ENCODE data around the gene CD274.

The CD274 gene

DNA sequence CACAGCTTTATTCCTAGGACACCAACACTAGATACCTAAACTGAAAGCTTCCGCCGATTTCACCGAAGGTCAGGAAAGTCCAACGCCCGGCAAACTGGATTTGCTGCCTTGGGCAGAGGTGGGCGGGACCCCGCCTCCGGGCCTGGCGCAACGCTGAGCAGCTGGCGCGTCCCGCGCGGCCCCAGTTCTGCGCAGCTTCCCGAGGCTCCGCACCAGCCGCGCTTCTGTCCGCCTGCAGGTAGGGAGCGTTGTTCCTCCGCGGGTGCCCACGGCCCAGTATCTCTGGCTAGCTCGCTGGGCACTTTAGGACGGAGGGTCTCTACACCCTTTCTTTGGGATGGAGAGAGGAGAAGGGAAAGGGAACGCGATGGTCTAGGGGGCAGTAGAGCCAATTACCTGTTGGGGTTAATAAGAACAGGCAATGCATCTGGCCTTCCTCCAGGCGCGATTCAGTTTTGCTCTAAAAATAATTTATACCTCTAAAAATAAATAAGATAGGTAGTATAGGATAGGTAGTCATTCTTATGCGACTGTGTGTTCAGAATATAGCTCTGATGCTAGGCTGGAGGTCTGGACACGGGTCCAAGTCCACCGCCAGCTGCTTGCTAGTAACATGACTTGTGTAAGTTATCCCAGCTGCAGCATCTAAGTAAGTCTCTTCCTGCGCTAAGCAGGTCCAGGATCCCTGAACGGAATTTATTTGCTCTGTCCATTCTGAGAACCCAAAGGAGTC is at the start of gene CD274:
Gene CD274, plus strand, starts transcription at position 184 of the 733 bp plus-strand sequence. CDS start 5,572 bp downstream, outside the sequence.
- H3K9me2 ChIP-seq (replicated peaks; ENCODE audit: low read depth, low read length), result no peaks in the 10 kb centered on the region
- peaks cover 29% of the 10 kb centered on the region for H3K4me1 ChIP-seq (ENCODE audit: insufficient read depth, low read length, poor library complexity, severe bottlenecking)
- no peaks in the 10 kb centered on the region for H4K20me1 ChIP-seq (ENCODE audit: insufficient read depth, low read length, poor library complexity, severe bottlenecking)
- no peaks in the 10 kb centered on the region for H3K9me3 ChIP-seq (ENCODE audit: insufficient read depth, low read depth, low read length)
- no peaks in the 10 kb centered on the region for H3K79me2 ChIP-seq (ENCODE audit: insufficient read depth, low read length)
- H3K36me3 ChIP-seq (ENCODE audit: insufficient read depth, low read length), result no peaks in the 10 kb centered on the region
- peak within 1 kb of the TSS; percentile 84 for H3K4me3 ChIP-seq (ENCODE audit: low read length, poor library complexity, severe bottlenecking)
- peak within 1 kb of the TSS; percentile 71 for H3K9ac ChIP-seq (ENCODE audit: low read depth, low read length, poor library complexity, severe bottlenecking)
- no peaks in the 10 kb centered on the region for H3F3A ChIP-seq (ENCODE audit: low read depth)
- H3K27me3 ChIP-seq (ENCODE audit: insufficient read depth, low read length, poor library complexity, severe bottlenecking), result no peaks in the 10 kb centered on the region
- peak within 1 kb of the TSS; percentile 84 for H2AFZ ChIP-seq (ENCODE audit: low read length)
- TF ChIP-seq, protein P1, sequence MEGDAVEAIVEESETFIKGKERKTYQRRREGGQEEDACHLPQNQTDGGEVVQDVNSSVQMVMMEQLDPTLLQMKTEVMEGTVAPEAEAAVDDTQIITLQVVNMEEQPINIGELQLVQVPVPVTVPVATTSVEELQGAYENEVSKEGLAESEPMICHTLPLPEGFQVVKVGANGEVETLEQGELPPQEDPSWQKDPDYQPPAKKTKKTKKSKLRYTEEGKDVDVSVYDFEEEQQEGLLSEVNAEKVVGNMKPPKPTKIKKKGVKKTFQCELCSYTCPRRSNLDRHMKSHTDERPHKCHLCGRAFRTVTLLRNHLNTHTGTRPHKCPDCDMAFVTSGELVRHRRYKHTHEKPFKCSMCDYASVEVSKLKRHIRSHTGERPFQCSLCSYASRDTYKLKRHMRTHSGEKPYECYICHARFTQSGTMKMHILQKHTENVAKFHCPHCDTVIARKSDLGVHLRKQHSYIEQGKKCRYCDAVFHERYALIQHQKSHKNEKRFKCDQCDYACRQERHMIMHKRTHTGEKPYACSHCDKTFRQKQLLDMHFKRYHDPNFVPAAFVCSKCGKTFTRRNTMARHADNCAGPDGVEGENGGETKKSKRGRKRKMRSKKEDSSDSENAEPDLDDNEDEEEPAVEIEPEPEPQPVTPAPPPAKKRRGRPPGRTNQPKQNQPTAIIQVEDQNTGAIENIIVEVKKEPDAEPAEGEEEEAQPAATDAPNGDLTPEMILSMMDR (conservative IDR thresholded peaks at IDR 0.05; ENCODE audit: low read length), result peak; percentile 78
- no peak for TF ChIP-seq EZH2phosphoT487 (IDR thresholded peaks at IDR 0.05; ENCODE audit: borderline replicate concordance)
- peak within 1 kb of the TSS; percentile 84 for H3K4me2 ChIP-seq (ENCODE audit: low read depth, low read length, poor library complexity, severe bottlenecking)

DNA sequence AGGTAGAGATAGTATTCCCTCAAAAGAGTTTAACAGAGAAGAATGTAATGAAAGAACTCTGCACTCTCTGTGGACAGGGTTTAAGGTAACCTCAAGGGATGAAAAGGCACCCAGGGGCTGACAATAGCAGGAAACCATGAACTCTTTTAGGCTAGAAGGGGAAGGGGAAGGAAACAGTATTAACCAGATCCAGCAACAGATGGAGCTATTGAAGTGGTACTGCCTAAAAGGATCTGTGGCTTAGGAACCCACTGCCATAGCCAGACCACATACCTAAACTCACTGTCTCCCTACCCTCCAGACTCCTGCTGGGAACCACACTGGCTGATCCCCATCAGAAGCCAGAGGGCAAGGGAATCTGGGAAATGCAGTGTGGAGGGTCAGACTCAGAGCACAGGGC is 48.1 kb upstream of the CD274 start:
- no peaks in the 10 kb centered on the region for H3K27me3 ChIP-seq (ENCODE audit: insufficient read depth, low read length, poor library complexity, severe bottlenecking)

DNA sequence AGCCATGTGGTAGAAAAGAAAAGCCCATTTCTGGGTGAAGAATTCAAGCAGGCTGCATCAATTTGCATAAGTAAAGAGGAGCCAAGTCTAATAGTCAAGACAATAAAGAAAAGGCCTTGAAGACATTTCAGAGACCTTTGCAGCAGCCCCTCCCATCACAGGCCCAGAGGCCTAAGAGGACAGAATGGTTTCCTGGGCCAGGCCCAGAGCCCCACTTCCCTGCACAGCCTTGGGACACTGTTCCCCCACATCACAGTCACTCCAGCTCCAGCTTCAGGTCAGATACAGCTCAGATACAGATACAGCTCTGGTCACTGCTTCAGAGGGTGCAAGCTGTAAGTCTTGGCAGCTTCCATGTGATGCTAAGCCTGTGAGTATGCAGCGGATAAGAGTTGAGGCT is 41.7 kb upstream of the CD274 start:
- Histone ChIP-seq H3K79me2 (ENCODE audit: insufficient read depth, low read length) (no peaks in the 10 kb centered on the region), H3K4me2 (ENCODE audit: low read depth, low read length, poor library complexity, severe bottlenecking) (no peak overlapping the region), H3K9me3 (ENCODE audit: insufficient read depth, low read depth, low read length) (peaks cover 7% of the 10 kb centered on the region; the same call in 1 of the 2 replicates), H3F3A (ENCODE audit: low read depth) (no peaks in the 10 kb centered on the region), H3K9ac (ENCODE audit: low read depth, low read length, poor library complexity, severe bottlenecking) (no peak overlapping the region), H3K9me2 (replicated peaks; ENCODE audit: low read depth, low read length) (no peaks in the 10 kb centered on the region), H4K20me1 (ENCODE audit: insufficient read depth, low read length, poor library complexity, severe bottlenecking) (no peaks in the 10 kb centered on the region), H3K4me1 (ENCODE audit: insufficient read depth, low read length, poor library complexity, severe bottlenecking) (no peaks in the 10 kb centered on the region), H3K27me3 (ENCODE audit: insufficient read depth, low read length, poor library complexity, severe bottlenecking) (no peaks in the 10 kb centered on the region), H3K36me3 (ENCODE audit: insufficient read depth, low read length) (no peaks in the 10 kb centered on the region), H3K4me3 (ENCODE audit: low read length, poor library complexity, severe bottlenecking) (no peak overlapping the region), H2AFZ (ENCODE audit: low read length) (no peak overlapping the region)
- TF ChIP-seq EZH2phosphoT487 (IDR thresholded peaks at IDR 0.05; ENCODE audit: borderline replicate concordance), result no peak
- TF ChIP-seq, protein P1 (conservative IDR thresholded peaks at IDR 0.05; ENCODE audit: low read length), result no peak

More for the DNA sequence above, 48.1 kb upstream of the CD274 start:
- Histone ChIP-seq H3K4me3 (ENCODE audit: low read length, poor library complexity, severe bottlenecking) (no peak overlapping the region), H3K36me3 (ENCODE audit: insufficient read depth, low read length) (no peaks in the 10 kb centered on the region), H3K9ac (ENCODE audit: low read depth, low read length, poor library complexity, severe bottlenecking) (no peak overlapping the region), H3K9me3 (ENCODE audit: insufficient read depth, low read depth, low read length) (no peaks in the 10 kb centered on the region), H3K4me1 (ENCODE audit: insufficient read depth, low read length, poor library complexity, severe bottlenecking) (peaks cover 10% of the 10 kb centered on the region), H4K20me1 (ENCODE audit: insufficient read depth, low read length, poor library complexity, severe bottlenecking) (no peaks in the 10 kb centered on the region), H3F3A (ENCODE audit: low read depth) (no peaks in the 10 kb centered on the region), H3K4me2 (ENCODE audit: low read depth, low read length, poor library complexity, severe bottlenecking) (peak overlapping the region; percentile 10), H3K9me2 (replicated peaks; ENCODE audit: low read depth, low read length) (no peaks in the 10 kb centered on the region), H2AFZ (ENCODE audit: low read length) (no peak overlapping the region), H3K79me2 (ENCODE audit: insufficient read depth, low read length) (no peaks in the 10 kb centered on the region)
- no peak for TF ChIP-seq EZH2phosphoT487 (IDR thresholded peaks at IDR 0.05; ENCODE audit: borderline replicate concordance)
- TF ChIP-seq, protein P1 (conservative IDR thresholded peaks at IDR 0.05; ENCODE audit: low read length), result 0 out of 2 replicates have a peak, but pooled peaks have one; percentile 24
